Endometrial microvascular endothelial cells (primary cell): ENCODE measurements around the gene MAP7D3. TPM values are rescaled to one million over a fixed set of nuclear protein-coding genes. Genes with fewer than 3 reads are reported as not detected.
"Not testable (repeated sequence)": the region's sequence is repeated elsewhere in the genome, so short reads cannot be mapped to it uniquely, and the experiment has no call there.

Experiments used
- in situ Hi-C: cut with HindIII; loops from 2 replicates; pipeline ENCODE4 v1.10.0; 2017; ENCODE audit warnings: low sequenced_read_pairs, low pct_unique_long_range_greater_than_20kb; ENCODE audit errors: inconsistent ontology term
- total RNA-seq: library from RNA; depleted of rRNA; stranded (reverse); fragments of >200 nt; gene quantifications from one replicate; pipeline ENCODE4 v1.2.3, GENCODE V29; 2015; ENCODE audit errors: inconsistent ontology term

MAP7D3 gene
- total RNA-seq, 1 donor from 2014 or later = 25.2 TPM

- in situ Hi-C loops = no loop called here
Observed at GRCh38 chrX:136258951-136259350, 7.8 kb upstream of the MAP7D3 start.

GRCh38 chrX:136256026-136256425 lies 4.8 kb upstream of the MAP7D3 start:
- in situ Hi-C loops = no loop called here

GRCh38 chrX:136255541-136255940 lies 4.3 kb upstream of the MAP7D3 start:
- in situ Hi-C loops = no loop called here

- in situ Hi-C loops = no loop called here
Observed at GRCh38 chrX:136250191-136251040, 784 bp downstream of the MAP7D3 start.

- in situ Hi-C loops = no loop called here
Observed at GRCh38 chrX:136246201-136246600, 5.0 kb downstream of the MAP7D3 start.

GRCh38 chrX:136237849-136238248 lies 13.4 kb downstream of the MAP7D3 start:
- in situ Hi-C loops = not testable (repeated sequence)

- in situ Hi-C loops = no loop called here
Observed at GRCh38 chrX:136237074-136237473, 14.1 kb downstream of the MAP7D3 start.

- in situ Hi-C loops = no loop called here
Observed at GRCh38 chrX:136228839-136229207, 22.4 kb downstream of the MAP7D3 start.

- in situ Hi-C loops = no loop called here
Observed at GRCh38 chrX:136227948-136228838, 23.0 kb downstream of the MAP7D3 start.

- in situ Hi-C loops = no loop called here
Observed at GRCh38 chrX:136227074-136227473, 24.1 kb downstream of the MAP7D3 start.

- in situ Hi-C loops = no loop called here
Observed at GRCh38 chrX:136221851-136222513, 29.2 kb downstream of the MAP7D3 start.

GRCh38 chrX:136220951-136221350 lies 30.2 kb downstream of the MAP7D3 start:
- in situ Hi-C loops = no loop called here

GRCh38 chrX:136220540-136220939 lies 30.7 kb downstream of the MAP7D3 start:
- in situ Hi-C loops = no loop called here

- in situ Hi-C loops = loop anchor here (10.0 kb wide), 1 partner anchor 55 kb away; no protein-coding TSS in a partner anchor
Observed at GRCh38 chrX:136219893-136220292, 31.3 kb downstream of the MAP7D3 start.

- in situ Hi-C loops = loop anchor here (10.0 kb wide), 1 partner anchor 51 kb away; no protein-coding TSS in a partner anchor
Observed at GRCh38 chrX:136215559-136215958, 35.6 kb downstream of the MAP7D3 start.

GRCh38 chrX:136214551-136214950 lies 36.6 kb downstream of the MAP7D3 start:
- in situ Hi-C loops = loop anchor here (10.0 kb wide), 1 partner anchor 50 kb away; no protein-coding TSS in a partner anchor

GRCh38 chrX:136212557-136213111 lies 38.6 kb downstream of the MAP7D3 start:
- in situ Hi-C loops = loop anchor here (10.0 kb wide), 1 partner anchor 48 kb away; no protein-coding TSS in a partner anchor

GRCh38 chrX:136211766-136212556 lies 39.2 kb downstream of the MAP7D3 start:
- in situ Hi-C loops = loop anchor here (10.0 kb wide), 1 partner anchor 47 kb away; no protein-coding TSS in a partner anchor
